Left cardiac atrium (tissue), 4 donors: ENCODE data around the gene SPOCK3. TPM values are rescaled to one million over a fixed set of nuclear protein-coding genes. Genes with fewer than 3 reads are reported as not detected.
"Not testable (repeated sequence)": the region's sequence is repeated elsewhere in the genome, so short reads cannot be mapped to it uniquely, and the experiment has no call there.

ENCODE experiments used
- ATAC-seq, 2 donors: fragments of 200-7000 bp; cut with Tn5 transposase; one replicate each; pipeline ENCODE4 v1.9.1; 2020; ENCODE audit warnings: mild to moderate bottlenecking in 2 of 2, moderate library complexity in 2 of 2
- DNase-seq: peaks from one replicate; pipeline ENCODE4 v3.0.0-alpha.2; 2020
- intact Hi-C, 2 donors: fragments of 100-400 bp; cut with DNase I; formaldehyde crosslinking; loops; one replicate each; pipeline versions ENCODE4 v1.14.1 to v1.15.1; 2022 to 2023
- total RNA-seq, 2 donors: library from RNA; stranded (reverse); fragmentation: NEBNext Ultra II Directional; extraction: Animal tissue kit (Norgen Biotek cat#: 25700); gene quantifications; one replicate each; pipeline ENCODE4 v1.2.1, GENCODE V29; 2021
- donor health status: DM: no; HTN: yes; CAD: no.
- donor health status: DM: no; HTN: yes; CAD: no; lungs with severe emphysema.
- donor health status: DM: yes; HTN: yes; CAD: no.
- donor health status: Dilated cardiomyopathy.

SPOCK3 gene
- total RNA-seq, 2 donors from 2014 or later = not detected

- intact Hi-C loops, DNase-seq, ATAC-seq: not testable (repeated sequence)
Observed at GRCh38 chr4:166850398-166850797, 383.9 kb downstream of the SPOCK3 start.

- ATAC-seq = no peak
- intact Hi-C loops = no loop called here
Observed at GRCh38 chr4:166846939-166847338, 387.4 kb downstream of the SPOCK3 start.

GRCh38 chr4:166842795-166843261 lies 391.5 kb downstream of the SPOCK3 start:
- DNase-seq (no peak), ATAC-seq (no peak)
- intact Hi-C loops = no loop called here

More at GRCh38 chr4:166846939-166847338, 387.4 kb downstream of the SPOCK3 start:
- no peak for DNase-seq

- DNase-seq = no peak
- intact Hi-C loops = no loop called here
- ATAC-seq = no peak
Observed at GRCh38 chr4:166839615-166840251, 394.6 kb downstream of the SPOCK3 start.

- DNase-seq (no peak), ATAC-seq (no peak)
- intact Hi-C loops = no loop called here
Observed at GRCh38 chr4:166838975-166839614, 395.2 kb downstream of the SPOCK3 start.

- intact Hi-C loops = no loop called here
Observed at GRCh38 chr4:166836865-166837264, 397.4 kb downstream of the SPOCK3 start.

GRCh38 chr4:166827629-166828028 lies 406.7 kb downstream of the SPOCK3 start:
- intact Hi-C loops = no loop called here
- ATAC-seq (no peak), DNase-seq (no peak)

More at GRCh38 chr4:166836865-166837264, 397.4 kb downstream of the SPOCK3 start:
- ATAC-seq = no peak
- DNase-seq = no peak

- intact Hi-C loops = no loop called here
- no peak for ATAC-seq
- no peak for DNase-seq
Observed at GRCh38 chr4:166827167-166827566, 407.1 kb downstream of the SPOCK3 start.

- ATAC-seq = no peak
- DNase-seq = no peak
- intact Hi-C loops = no loop called here
Observed at GRCh38 chr4:166823848-166824247, 410.4 kb downstream of the SPOCK3 start.

GRCh38 chr4:166823126-166823525 lies 411.2 kb downstream of the SPOCK3 start:
- DNase-seq (no peak), ATAC-seq (no peak)
- intact Hi-C loops = no loop called here

GRCh38 chr4:166822386-166822785 lies 411.9 kb downstream of the SPOCK3 start:
- DNase-seq (no peak), ATAC-seq (no peak)
- intact Hi-C loops = no loop called here

- intact Hi-C loops = no loop called here
- DNase-seq (no peak), ATAC-seq (no peak)
Observed at GRCh38 chr4:166816890-166817289, 417.4 kb downstream of the SPOCK3 start.

- ATAC-seq = no peak
- intact Hi-C loops = no loop called here
- DNase-seq = no peak
Observed at GRCh38 chr4:166808380-166808779, 425.9 kb downstream of the SPOCK3 start.

GRCh38 chr4:166802346-166802745 lies 431.9 kb downstream of the SPOCK3 start:
- intact Hi-C loops = no loop called here
- DNase-seq = no peak
- no peak for ATAC-seq

- no peak for DNase-seq
- intact Hi-C loops = no loop called here
- ATAC-seq = no peak
Observed at GRCh38 chr4:166798126-166798525, 436.2 kb downstream of the SPOCK3 start.

- DNase-seq (no peak), ATAC-seq (no peak)
- intact Hi-C loops = no loop called here
Observed at GRCh38 chr4:166777760-166778159, 456.5 kb downstream of the SPOCK3 start.

GRCh38 chr4:166763018-166763417 lies 471.3 kb downstream of the SPOCK3 start:
- DNase-seq (no peak), ATAC-seq (no peak)
- intact Hi-C loops = no loop called here

- intact Hi-C loops = no loop called here
- no peak for DNase-seq
- ATAC-seq = no peak
Observed at GRCh38 chr4:166741742-166742141, 492.6 kb downstream of the SPOCK3 start.

GRCh38 chr4:166739215-166739614 lies 495.1 kb downstream of the SPOCK3 start:
- ATAC-seq, DNase-seq, intact Hi-C loops: not testable (repeated sequence)

- no peak for ATAC-seq
- intact Hi-C loops = no loop called here
- DNase-seq = no peak
Observed at GRCh38 chr4:166737430-166737829, 496.9 kb downstream of the SPOCK3 start.

GRCh38 chr4:166735553-166735952 lies 498.7 kb downstream of the SPOCK3 start:
- no peak for ATAC-seq
- no peak for DNase-seq
- intact Hi-C loops = no loop called here
